Stimulated activated naive CD8-positive, alpha-beta T cell treated with anti-CD3 and anti-CD28 coated beads, Interleukin-15, Interleukin-2, amounts not matched to agents 100 ng/mL and 50 ng/mL, for 24 hours (primary cell): ENCODE results near the gene EXOC1L.

Experiments used
- H3K27ac Mint-ChIP-seq: one replicate; pipeline ENCODE4 v1.8.0; 2021; ENCODE audit warnings: mild to moderate bottlenecking, mixed read lengths
- H3K27me3 Mint-ChIP-seq: one replicate; pipeline ENCODE4 v1.8.0; 2021; ENCODE audit warnings: mixed read lengths
- H3K36me3 Mint-ChIP-seq: one replicate; pipeline ENCODE4 v1.8.0; 2021; ENCODE audit warnings: low read depth, mixed read lengths
- H3K4me1 Mint-ChIP-seq: one replicate; pipeline ENCODE4 v1.8.0; 2021; ENCODE audit warnings: low read depth, mixed read lengths
- H3K4me3 Mint-ChIP-seq: one replicate; pipeline ENCODE4 v1.8.0; 2021; ENCODE audit warnings: mild to moderate bottlenecking, mixed read lengths
- H3K9me3 Mint-ChIP-seq: one replicate; pipeline ENCODE4 v1.8.0; 2021; ENCODE audit warnings: mixed read lengths

Gene EXOC1L

GRCh38 chr4:55853484-55854046 is 34.0 kb downstream of the EXOC1L start, which contains the start of gene EXOC1:
EXOC1 (plus strand) TSS chr4:55853648; CDS start chr4:55858324, 4,676 bp downstream.
- Mint-ChIP-seq H3K36me3 (peaks cover 14% of the 10 kb centered on the region), H3K4me1 (peaks cover 42% of the 10 kb centered on the region), H3K4me3 (peak within 1 kb of the TSS; percentile 28), H3K27ac (peak within 1 kb of the TSS; percentile 80), H3K9me3 (no peaks in the 10 kb centered on the region), H3K27me3 (no peaks in the 10 kb centered on the region)

DNA sequence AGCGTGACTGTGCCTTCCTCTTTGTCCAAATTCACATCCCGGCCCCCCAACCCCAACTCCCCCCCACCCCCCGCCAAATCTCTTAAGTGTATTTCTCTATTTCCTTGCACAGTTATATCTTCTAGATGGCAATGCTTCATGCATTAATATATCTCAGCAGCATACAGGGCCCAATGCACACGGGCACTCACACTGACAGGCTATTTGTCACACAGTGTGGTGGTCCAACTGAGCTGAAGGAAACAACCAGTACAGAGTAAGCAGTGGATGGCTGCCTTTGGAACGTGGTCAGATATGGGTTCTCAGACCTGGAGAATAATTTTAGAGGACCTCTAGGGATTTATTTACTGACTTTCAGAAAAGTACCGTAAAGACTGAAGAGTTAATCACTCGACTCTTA is 34.5 kb downstream of the EXOC1L start:
- no peaks in the 10 kb centered on the region for H3K9me3 Mint-ChIP-seq
- peaks cover 46% of the 10 kb centered on the region for H3K4me1 Mint-ChIP-seq
- peak overlapping the region; percentile 80 for H3K27ac Mint-ChIP-seq
- peaks cover 18% of the 10 kb centered on the region for H3K36me3 Mint-ChIP-seq
- H3K27me3 Mint-ChIP-seq: no peaks in the 10 kb centered on the region
- no peak overlapping the region for H3K4me3 Mint-ChIP-seq

DNA sequence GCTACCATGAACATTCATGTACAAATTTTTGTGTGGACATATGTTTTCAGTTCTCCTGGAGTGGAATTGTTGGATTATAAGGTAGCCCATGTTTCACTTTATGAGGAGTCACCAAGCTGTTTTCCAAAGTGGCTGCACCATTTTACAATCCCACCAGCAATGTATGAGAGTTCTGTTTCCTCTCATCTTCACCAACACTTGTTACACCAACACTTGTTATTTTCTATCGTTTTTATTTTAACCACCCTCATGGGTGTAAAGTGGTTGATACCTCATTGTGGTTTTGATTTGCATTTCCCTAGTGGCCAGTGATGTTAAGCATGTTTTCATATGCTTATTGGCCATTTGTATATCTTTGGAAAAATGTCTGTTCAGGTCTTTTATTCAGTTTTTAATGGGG is 38.0 kb downstream of the EXOC1L start:
- Mint-ChIP-seq H3K4me3 (no peak overlapping the region), H3K27ac (no peak overlapping the region), H3K27me3 (no peaks in the 10 kb centered on the region), H3K36me3 (peaks cover 34% of the 10 kb centered on the region), H3K4me1 (peaks cover 27% of the 10 kb centered on the region), H3K9me3 (no peaks in the 10 kb centered on the region)

GRCh38 chr4:55859711-55860110 is 40.1 kb downstream of the EXOC1L start:
- Mint-ChIP-seq H3K27ac (no peak overlapping the region), H3K36me3 (peaks cover 36% of the 10 kb centered on the region), H3K4me3 (no peak overlapping the region), H3K4me1 (peaks cover 17% of the 10 kb centered on the region), H3K9me3 (no peaks in the 10 kb centered on the region), H3K27me3 (no peaks in the 10 kb centered on the region)

DNA sequence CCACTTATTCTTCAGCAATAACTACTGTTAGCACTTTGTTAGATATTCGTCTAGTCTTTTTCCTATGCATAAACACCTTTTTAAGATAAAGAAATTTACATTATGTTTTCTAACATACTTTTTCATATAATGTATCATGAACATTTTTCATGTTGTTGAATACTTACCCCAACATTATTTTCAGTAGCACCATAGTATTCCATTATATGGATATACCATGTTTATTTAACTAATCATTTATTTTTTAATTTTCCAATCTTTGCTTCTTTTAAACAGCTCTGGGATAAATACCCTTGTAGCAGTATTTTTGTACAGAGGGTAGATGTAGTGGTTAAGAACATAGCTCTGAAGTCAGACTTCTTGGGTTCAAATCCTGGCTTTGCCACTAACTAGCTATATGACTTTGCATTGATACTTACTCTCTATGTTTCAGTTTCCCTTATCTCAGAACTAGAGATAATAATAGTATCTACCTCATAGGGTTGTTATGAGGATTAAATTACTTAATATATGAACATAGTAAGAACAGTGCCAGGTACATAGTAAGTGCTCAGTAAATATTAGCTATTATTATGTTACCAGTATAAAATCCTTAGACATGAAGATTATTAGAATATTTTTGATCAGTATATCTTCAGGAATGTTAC is 45.1 kb downstream of the EXOC1L start:
- Mint-ChIP-seq H3K9me3 (no peaks in the 10 kb centered on the region), H3K36me3 (peaks cover 44% of the 10 kb centered on the region), H3K27me3 (no peaks in the 10 kb centered on the region), H3K27ac (no peak overlapping the region), H3K4me3 (no peak overlapping the region), H3K4me1 (peaks cover 25% of the 10 kb centered on the region)

- Mint-ChIP-seq H3K4me1 (peaks cover 25% of the 10 kb centered on the region), H3K4me3 (no peak overlapping the region), H3K9me3 (no peaks in the 10 kb centered on the region), H3K36me3 (peaks cover 44% of the 10 kb centered on the region), H3K27ac (peak overlapping the region; percentile 76), H3K27me3 (no peaks in the 10 kb centered on the region)
Observed at GRCh38 chr4:55865228-55865806, 45.7 kb downstream of the EXOC1L start.

GRCh38 chr4:55866290-55866907 is 46.8 kb downstream of the EXOC1L start:
- Mint-ChIP-seq H3K9me3 (no peaks in the 10 kb centered on the region), H3K27me3 (no peaks in the 10 kb centered on the region), H3K36me3 (peaks cover 49% of the 10 kb centered on the region), H3K4me3 (peak overlapping the region; percentile 11), H3K4me1 (peaks cover 25% of the 10 kb centered on the region), H3K27ac (peak overlapping the region; percentile 76)

GRCh38 chr4:55866973-55867574 is 47.5 kb downstream of the EXOC1L start:
- Mint-ChIP-seq H3K27ac (no peak overlapping the region), H3K36me3 (peaks cover 52% of the 10 kb centered on the region), H3K27me3 (no peaks in the 10 kb centered on the region), H3K4me3 (no peak overlapping the region), H3K9me3 (no peaks in the 10 kb centered on the region), H3K4me1 (peaks cover 25% of the 10 kb centered on the region)

DNA sequence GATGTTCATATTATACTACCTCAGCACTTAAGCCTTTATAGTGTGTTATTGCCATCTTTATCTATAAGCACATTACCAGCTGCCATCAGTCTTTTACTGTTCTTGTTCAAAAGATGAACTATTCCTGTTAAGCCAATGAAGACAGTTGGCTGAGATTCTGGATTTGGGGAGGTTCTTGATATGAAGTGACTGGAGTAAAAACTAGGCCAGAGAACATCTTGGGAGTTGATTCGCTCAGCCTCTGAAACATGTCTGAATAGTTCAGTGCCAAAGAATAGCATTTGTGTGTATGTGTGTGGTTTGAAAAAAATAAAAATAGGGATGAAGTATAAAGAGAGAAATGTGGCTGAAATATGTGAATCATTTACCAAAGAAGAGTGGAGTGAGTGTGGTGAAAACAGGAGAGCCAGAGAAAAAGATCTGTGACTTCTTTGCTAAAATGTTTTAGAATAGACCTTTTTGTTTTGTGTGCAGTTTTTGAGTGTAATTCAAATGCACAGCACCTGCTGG is 49.0 kb downstream of the EXOC1L start:
- Mint-ChIP-seq H3K27me3 (no peaks in the 10 kb centered on the region), H3K4me3 (no peak overlapping the region), H3K27ac (peak overlapping the region; percentile 75), H3K36me3 (peaks cover 62% of the 10 kb centered on the region), H3K4me1 (peaks cover 25% of the 10 kb centered on the region), H3K9me3 (no peaks in the 10 kb centered on the region)

- Mint-ChIP-seq H3K27me3 (no peaks in the 10 kb centered on the region), H3K27ac (no peak overlapping the region), H3K9me3 (no peaks in the 10 kb centered on the region), H3K36me3 (peaks cover 52% of the 10 kb centered on the region), H3K4me1 (peaks cover 9% of the 10 kb centered on the region), H3K4me3 (no peak overlapping the region)
Observed at GRCh38 chr4:55871299-55871800, 51.8 kb downstream of the EXOC1L start.

DNA sequence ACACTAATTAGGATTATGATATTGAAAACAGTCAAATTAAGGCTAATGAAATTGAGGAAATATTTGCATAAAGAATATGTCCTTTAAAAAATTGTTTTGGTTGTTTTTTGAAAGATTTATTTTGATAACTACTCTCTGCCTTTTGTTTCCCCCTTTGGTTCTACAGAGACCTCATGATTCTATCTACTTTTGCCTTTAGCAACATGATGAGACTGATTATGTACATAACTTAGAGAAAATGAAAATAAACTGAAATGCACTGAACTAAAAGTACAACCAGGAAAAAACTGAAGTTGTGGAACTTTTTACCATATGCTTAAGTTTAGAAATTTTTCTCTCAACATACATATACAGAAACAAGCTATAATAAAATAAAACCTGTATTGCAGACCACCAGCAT is 55.2 kb downstream of the EXOC1L start:
- no peaks in the 10 kb centered on the region for H3K4me1 Mint-ChIP-seq
- no peak overlapping the region for H3K27ac Mint-ChIP-seq
- peaks cover 49% of the 10 kb centered on the region for H3K36me3 Mint-ChIP-seq
- H3K27me3 Mint-ChIP-seq: no peaks in the 10 kb centered on the region
- no peaks in the 10 kb centered on the region for H3K9me3 Mint-ChIP-seq
- no peak overlapping the region for H3K4me3 Mint-ChIP-seq

GRCh38 chr4:55876387-55876786 is 56.8 kb downstream of the EXOC1L start:
- peaks cover 49% of the 10 kb centered on the region for H3K36me3 Mint-ChIP-seq
- no peaks in the 10 kb centered on the region for H3K27me3 Mint-ChIP-seq
- H3K4me3 Mint-ChIP-seq: no peak overlapping the region
- no peaks in the 10 kb centered on the region for H3K9me3 Mint-ChIP-seq
- H3K4me1 Mint-ChIP-seq: no peaks in the 10 kb centered on the region
- H3K27ac Mint-ChIP-seq: no peak overlapping the region

- Mint-ChIP-seq H3K4me3 (no peak overlapping the region), H3K27ac (no peak overlapping the region)
Observed at GRCh38 chr4:55879224-55879623, 59.6 kb downstream of the EXOC1L start.

DNA sequence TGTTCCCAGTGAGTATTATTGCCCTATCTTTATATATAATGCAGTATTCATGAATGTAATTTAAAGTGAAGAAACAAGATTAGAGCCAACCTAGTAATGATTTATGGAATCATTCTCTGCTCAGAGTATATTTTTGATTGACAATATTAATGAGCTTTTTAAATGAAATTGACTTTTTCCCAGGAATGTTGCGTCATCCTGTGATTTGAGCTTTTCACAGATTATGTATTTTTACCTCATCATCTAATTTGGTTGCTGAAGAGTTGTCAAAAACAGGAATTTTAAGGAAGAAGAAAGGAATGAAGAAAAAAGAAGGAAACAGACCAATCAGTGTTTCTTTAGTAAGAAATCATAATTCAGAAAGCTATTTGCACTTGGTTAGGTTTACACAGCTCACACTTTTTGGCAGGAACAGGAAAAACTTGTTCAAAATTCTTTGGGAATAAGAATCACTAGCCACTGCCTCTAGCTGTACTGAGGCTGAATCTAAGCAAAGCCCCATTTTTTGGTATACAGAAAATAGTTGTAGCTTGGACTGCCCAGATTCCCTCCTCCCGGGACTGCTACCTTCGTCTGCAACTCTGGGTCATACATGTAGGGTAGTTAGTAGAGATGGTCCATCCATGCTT is 61.2 kb downstream of the EXOC1L start:
- no peak overlapping the region for H3K4me3 Mint-ChIP-seq
- H3K4me1 Mint-ChIP-seq: no peaks in the 10 kb centered on the region
- H3K36me3 Mint-ChIP-seq: peaks cover 42% of the 10 kb centered on the region
- H3K9me3 Mint-ChIP-seq: no peaks in the 10 kb centered on the region
- H3K27ac Mint-ChIP-seq: no peak overlapping the region
- no peaks in the 10 kb centered on the region for H3K27me3 Mint-ChIP-seq

More at GRCh38 chr4:55879224-55879623, 59.6 kb downstream of the EXOC1L start:
- H3K27me3 Mint-ChIP-seq: no peaks in the 10 kb centered on the region
- H3K4me1 Mint-ChIP-seq: no peaks in the 10 kb centered on the region
- H3K9me3 Mint-ChIP-seq: no peaks in the 10 kb centered on the region
- H3K36me3 Mint-ChIP-seq: peaks cover 37% of the 10 kb centered on the region
